K562 (cell line): Measurements from ENCODE around the gene MDFIC. TPM values are rescaled to one million over a fixed set of nuclear protein-coding genes. Genes with fewer than 3 reads are reported as not detected.

Experiments
- ATAC-seq: fragments of 200-7000 bp; cut with Tn5 transposase; 3 replicates; pipeline ENCODE4 v1.9.1; 2020; ENCODE audit warnings: moderate library complexity
- BruUV-seq: library from RNA; stranded (reverse); fragments of 400-500 nt; replicated peaks from 2 replicates; lab custom pipeline; 2021; lab: Mats Ljungman, UMichigan
- CTCF ChIA-PET: fragments of 300-600 bp; formaldehyde crosslinking; extraction: SDS; loops from one replicate; lab custom pipeline; 2021; ENCODE audit warnings: low intra/inter-chr PET ratio; lab: Yijun Ruan, JAX
- POLR2A ChIA-PET: fragments of 300-600, 350-650 bp; sonication (Branson Sonifier 250); formaldehyde crosslinking; extraction: SDS; loops from one replicate; lab custom pipeline; 2021; ENCODE audit warnings: antibody characterized with exemption, inconsistent platforms; lab: Yijun Ruan, JAX
- DNase-seq, 4 experiments: peaks; one replicate each; pipeline versions ENCODE4 v3.0.0 to v3.0.0-alpha.2; 2011 to 2018; ENCODE audit warnings: low spot score in 3 of 4, mixed read lengths in 3 of 4; ENCODE audit errors: extremely low read depth in 1 of 4
- FAIRE-seq: peaks from 2 replicates; lab custom pipeline; 2011; peaks lifted over from hg19 to GRCh38; lab: Jason Lieb, UNC
- H2AFZ ChIP-seq: 2 replicates; pipeline ENCODE4 v1.6.0; 2011; ENCODE audit warnings: low read depth, low read length, control low read depth, inconsistent platforms
- H3K27ac ChIP-seq: fragments of 200-600 bp; 3 replicates; pipeline ENCODE4 v1.8.0; 2011; ENCODE audit warnings: low read depth, mild to moderate bottlenecking, control low read depth, inconsistent platforms, low read length, moderate library complexity, mixed read lengths; ENCODE audit errors: extremely low read depth
- H3K27me3 ChIP-seq, 2 experiments: fragments of 300-600 bp in 1 of 2; 2 replicates in 1 of 2; 3 replicates in 1 of 2; pipeline versions ENCODE4 v1.6.0 to v1.8.0; 2011; ENCODE audit warnings: inconsistent platforms in 2 of 2, low read length in 2 of 2, mild to moderate bottlenecking in 1 of 2, mixed read lengths in 1 of 2, moderate library complexity in 1 of 2; ENCODE audit not compliant: control insufficient read depth in 2 of 2, insufficient read depth in 2 of 2
- H3K36me3 ChIP-seq: fragments of 300-600 bp; 3 replicates; pipeline ENCODE4 v1.8.0; 2011; ENCODE audit warnings: mild to moderate bottlenecking, low read length, inconsistent platforms; ENCODE audit not compliant: control insufficient read depth, insufficient read depth
- H3K4me1 ChIP-seq, 2 experiments: fragments of 200-600 bp in 1 of 2; replicated peaks in 1 of 2; 2 replicates in 1 of 2; 3 replicates in 1 of 2; pipeline versions ENCODE4 v1.5.1 to v1.8.0; 2011; ENCODE audit warnings: inconsistent platforms in 2 of 2, low read length in 2 of 2, mild to moderate bottlenecking in 1 of 2, mixed read lengths in 1 of 2, moderate library complexity in 1 of 2; ENCODE audit not compliant: control insufficient read depth in 2 of 2, insufficient read depth in 2 of 2
- H3K4me2 ChIP-seq: 2 replicates; pipeline ENCODE4 v1.6.1; 2011; ENCODE audit warnings: low read length, control low read depth, inconsistent platforms, mixed read lengths; ENCODE audit not compliant: insufficient read depth
- H3K4me3 ChIP-seq: fragments of 200-600 bp; sonication (generic), shearing (Covaris generic); 2 replicates; pipeline ENCODE4 v1.5.1; 2016; ENCODE audit warnings: control low read depth, inconsistent platforms
- H3K79me2 ChIP-seq: fragments of 200-600 bp; 3 replicates; pipeline ENCODE4 v1.8.0; 2011; ENCODE audit warnings: low read length, inconsistent platforms; ENCODE audit not compliant: control insufficient read depth, insufficient read depth
- H3K9ac ChIP-seq, 2 experiments: 2 replicates each; pipeline versions ENCODE4 v1.6.0 to v1.6.1; 2011; ENCODE audit warnings: low read depth in 2 of 2, low read length in 2 of 2, control low read depth in 1 of 2, inconsistent platforms in 1 of 2, mild to moderate bottlenecking in 1 of 2, mixed read lengths in 1 of 2; ENCODE audit not compliant: insufficient read depth in 1 of 2
- H3K9me1 ChIP-seq: one replicate; pipeline ENCODE4 v1.6.0; 2011; ENCODE audit warnings: inconsistent platforms, mild to moderate bottlenecking, low read length, moderate library complexity; ENCODE audit not compliant: control insufficient read depth, insufficient read depth
- H3K9me3 ChIP-seq: replicated peaks from 2 replicates; pipeline ENCODE4 v1.5.1; 2011; ENCODE audit warnings: low read depth, low read length, inconsistent platforms; ENCODE audit not compliant: control insufficient read depth, insufficient read depth
- H4K20me1 ChIP-seq: replicated peaks from 2 replicates; pipeline ENCODE4 v1.6.1; 2011; ENCODE audit warnings: low read length, inconsistent platforms, mixed read lengths; ENCODE audit not compliant: control insufficient read depth, insufficient read depth
- ATF7 ChIP-seq: fragments of 450-650 bp; IDR thresholded peaks from 2 replicates; pipeline ENCODE4 v1.7.1; 2014; ENCODE audit warnings: mild to moderate bottlenecking, moderate library complexity
- BRD4 ChIP-seq: fragments of 200-600 bp; sonication (generic); IDR thresholded peaks from 2 replicates; pipeline ENCODE4 v1.6.1; 2017; ENCODE audit warnings: inconsistent platforms
- ERF ChIP-seq: fragments of 450-650 bp; formaldehyde crosslinking; IDR thresholded peaks from 2 replicates; pipeline ENCODE4 v1.4.0; 2020; ENCODE audit warnings: mild to moderate bottlenecking, mixed read lengths
- FOXA3 ChIP-seq, 2 experiments: fragments of 450-650 bp in 1 of 2; sonication (generic) in 1 of 2; formaldehyde crosslinking; IDR thresholded peaks in 1 of 2; conservative IDR thresholded peaks in 1 of 2; 2 replicates each; pipeline versions ENCODE4 v1.4.0 to v1.8.0; 2020 to 2022; ENCODE audit warnings: mild to moderate bottlenecking in 2 of 2, missing genetic modification reagents in 1 of 2
- HCFC1 ChIP-seq: IDR thresholded peaks from 2 replicates; pipeline ENCODE4 v1.6.1; 2012; ENCODE audit warnings: low read depth, low read length, improper control_type of control experiment
- LCOR ChIP-seq: sonication (generic); formaldehyde crosslinking; IDR thresholded peaks from 2 replicates; pipeline ENCODE4 v1.8.0; 2022; ENCODE audit warnings: mild to moderate bottlenecking, missing genetic modification reagents
- MAFG ChIP-seq: fragments of 450-650 bp; conservative IDR thresholded peaks from 2 replicates; pipeline ENCODE4 v1.6.1; 2016; ENCODE audit warnings: missing genetic modification characterization, missing compliant biosample characterization
- MIER1 ChIP-seq: fragments of 450-650 bp; IDR thresholded peaks from 2 replicates; pipeline ENCODE4 v1.6.1; 2016; ENCODE audit warnings: antibody characterized with exemption, mild to moderate bottlenecking, low read depth
- RAD21 ChIP-seq, 2 experiments: fragments of 250-450 bp in 1 of 2; fragments of 450-650 bp in 1 of 2; sonication (Bioruptor Pico) in 1 of 2; formaldehyde crosslinking in 1 of 2; IDR thresholded peaks in 1 of 2; conservative IDR thresholded peaks in 1 of 2; 2 replicates each; pipeline versions ENCODE4 v1.4.0 to v1.8.0; 2020 to 2022; ENCODE audit warnings: mild to moderate bottlenecking in 2 of 2, moderate library complexity in 1 of 2
- SIN3A ChIP-seq, 2 experiments: fragments of 150-350 bp in 1 of 2; IDR thresholded peaks; 2 replicates each; pipeline ENCODE4 v1.6.1; 2011 to 2016; ENCODE audit warnings: borderline replicate concordance in 2 of 2, low read depth in 2 of 2, low read length in 2 of 2, mild to moderate bottlenecking in 2 of 2, moderate library complexity in 2 of 2; ENCODE audit not compliant: control insufficient read depth in 1 of 2
- SNIP1 ChIP-seq: fragments of 450-650 bp; IDR thresholded peaks from 2 replicates; pipeline ENCODE4 v1.7.1; 2017; ENCODE audit warnings: low read depth, mild to moderate bottlenecking
- TEAD2 ChIP-seq: fragments of 450-650 bp; IDR thresholded peaks from 2 replicates; pipeline ENCODE4 v1.6.1; 2016; ENCODE audit warnings: missing genetic modification characterization, control low read depth, missing compliant biosample characterization
- U2AF1 ChIP-seq: fragments of 200-400 bp; formaldehyde crosslinking; optimal IDR thresholded peaks from 2 replicates; pipeline ENCODE3; 2017; ENCODE audit warnings: mild to moderate bottlenecking, low read depth, low read length, moderate library complexity
- ZBTB1 ChIP-seq: sonication (generic); formaldehyde crosslinking; IDR thresholded peaks from 2 replicates; pipeline ENCODE4 v1.8.1; 2023; ENCODE audit warnings: missing genetic modification reagents, low read depth, mild to moderate bottlenecking, borderline replicate concordance
- ZNF282 ChIP-seq: sonication (generic); formaldehyde crosslinking; IDR thresholded peaks from 2 replicates; pipeline ENCODE4 v1.8.1; 2023; ENCODE audit warnings: missing genetic modification reagents
- ZNF764 ChIP-seq: fragments of 250-450 bp; sonication (Bioruptor Pico); IDR thresholded peaks from 2 replicates; pipeline ENCODE4 v1.4.0; 2020; ENCODE audit warnings: low read depth, mild to moderate bottlenecking, moderate library complexity
- ZNF830 ChIP-seq: fragments of 250-450 bp; sonication (Bioruptor Pico); IDR thresholded peaks from 2 replicates; pipeline ENCODE4 v1.5.0; 2021; ENCODE audit warnings: mild to moderate bottlenecking
- ZSCAN32 ChIP-seq: fragments of 450-650 bp; formaldehyde crosslinking; IDR thresholded peaks from 2 replicates; pipeline ENCODE4 v1.4.0; 2020; ENCODE audit warnings: mild to moderate bottlenecking, moderate library complexity
- WGBS: fragments of 100-300 bp; shearing (Covaris generic); methylation state at CpG from one replicate; pipeline ENCODE4 v1.1.6; 2016; ENCODE audit warnings: low coverage, mixed read lengths; ENCODE audit not compliant: insufficient coverage; ENCODE audit errors: missing lambda C conversion rate; 5-methylcytosine and 5-hydroxymethylcytosine counted together
- in situ Hi-C: fragments of 300-500 bp; cut with MboI; formaldehyde crosslinking; loops from 4 replicates; pipeline ENCODE4 v1.15.0; 2018; ENCODE audit warnings: inconsistent platforms, mixed read lengths
- intact Hi-C: fragments of 100-400 bp; cut with micrococcal nuclease; formaldehyde crosslinking; loops from 2 replicates; pipeline ENCODE4 v1.14.2; 2022
- polyA plus RNA-seq, 8 experiments: library from polyadenylated mRNA; depleted of rRNA in 4 of 8; stranded (reverse) in 5 of 8; unstranded in 3 of 8; fragments of >200 nt; fragmentation: Nextera tagmentation in 2 of 8; fragmentation: Illumina TruSeq in 1 of 8; extraction: Ambion mirVana in 2 of 8; extraction: Trizol in 1 of 8; gene quantifications; 2 replicates each; pipeline versions ENCODE4 v1.2.1 to v1.2.3, GENCODE V29; 2011 to 2014; ENCODE audit warnings: inconsistent platforms in 1 of 8, missing spikeins in 1 of 8
- total RNA-seq, 7 experiments: library from RNA; depleted of rRNA in 6 of 7; stranded (reverse); fragments of >200 nt in 6 of 7; fragmentation: Illumina TruSeq in 2 of 7; extraction: Trizol in 2 of 7; gene quantifications; 2 replicates each; pipeline versions ENCODE4 v1.2.1 to v1.2.3, GENCODE V29; 2011 to 2021; ENCODE audit warnings: low replicate concordance in 1 of 7
- TF ChIP-seq, protein P1 (sequence below): IDR thresholded peaks from 3 replicates; pipeline ENCODE4 v1.6.1; 2011; ENCODE audit warnings: borderline replicate concordance, mild to moderate bottlenecking, moderate library complexity; ENCODE audit not compliant: insufficient read length; ENCODE audit errors: extremely low read depth

Gene MDFIC
- total and polyA plus RNA-seq, 9 of the 15 experiments (the other 6 are each of a cell fraction or from before 2014, with no cell fraction given): 0.13 to 0.24 TPM; not detected in 7

DNA sequence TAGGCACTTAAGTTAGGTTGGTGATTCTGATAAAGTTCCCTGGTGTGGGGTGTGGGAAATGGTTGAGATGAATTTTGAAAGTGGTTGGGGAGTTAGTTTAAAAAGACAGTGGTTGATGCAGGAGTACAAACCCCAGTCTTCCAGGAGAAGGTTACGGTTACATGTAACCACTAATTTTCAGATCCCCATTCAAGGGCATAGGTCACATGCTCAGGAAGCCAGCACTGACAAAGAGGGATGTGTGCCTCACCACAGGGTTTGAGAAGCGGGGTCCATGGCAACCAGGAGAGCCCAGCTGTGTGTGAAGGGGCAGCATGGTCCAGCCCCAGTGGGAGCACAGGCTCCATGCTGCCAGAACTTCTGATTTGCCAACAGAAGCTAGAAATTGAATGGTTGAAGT, 144.2 kb downstream of the MDFIC start:
- Histone ChIP-seq H3K4me2 (no peak overlapping the region), H3K27ac (no peak overlapping the region), H3K4me1 (no peaks in the 10 kb centered on the region), H3K27me3 (no peaks in the 10 kb centered on the region), H4K20me1 (no peaks in the 10 kb centered on the region), H3K9ac (no peak overlapping the region), H3K9me1 (no peaks in the 10 kb centered on the region), H3K4me3 (no peak overlapping the region), H3K79me2 (no peaks in the 10 kb centered on the region), H2AFZ (no peak overlapping the region), H3K36me3 (no peaks in the 10 kb centered on the region), H3K9me3 (no peaks in the 10 kb centered on the region)
- no peak for TF ChIP-seq MAFG (tag)
- TF ChIP-seq, protein P1, sequence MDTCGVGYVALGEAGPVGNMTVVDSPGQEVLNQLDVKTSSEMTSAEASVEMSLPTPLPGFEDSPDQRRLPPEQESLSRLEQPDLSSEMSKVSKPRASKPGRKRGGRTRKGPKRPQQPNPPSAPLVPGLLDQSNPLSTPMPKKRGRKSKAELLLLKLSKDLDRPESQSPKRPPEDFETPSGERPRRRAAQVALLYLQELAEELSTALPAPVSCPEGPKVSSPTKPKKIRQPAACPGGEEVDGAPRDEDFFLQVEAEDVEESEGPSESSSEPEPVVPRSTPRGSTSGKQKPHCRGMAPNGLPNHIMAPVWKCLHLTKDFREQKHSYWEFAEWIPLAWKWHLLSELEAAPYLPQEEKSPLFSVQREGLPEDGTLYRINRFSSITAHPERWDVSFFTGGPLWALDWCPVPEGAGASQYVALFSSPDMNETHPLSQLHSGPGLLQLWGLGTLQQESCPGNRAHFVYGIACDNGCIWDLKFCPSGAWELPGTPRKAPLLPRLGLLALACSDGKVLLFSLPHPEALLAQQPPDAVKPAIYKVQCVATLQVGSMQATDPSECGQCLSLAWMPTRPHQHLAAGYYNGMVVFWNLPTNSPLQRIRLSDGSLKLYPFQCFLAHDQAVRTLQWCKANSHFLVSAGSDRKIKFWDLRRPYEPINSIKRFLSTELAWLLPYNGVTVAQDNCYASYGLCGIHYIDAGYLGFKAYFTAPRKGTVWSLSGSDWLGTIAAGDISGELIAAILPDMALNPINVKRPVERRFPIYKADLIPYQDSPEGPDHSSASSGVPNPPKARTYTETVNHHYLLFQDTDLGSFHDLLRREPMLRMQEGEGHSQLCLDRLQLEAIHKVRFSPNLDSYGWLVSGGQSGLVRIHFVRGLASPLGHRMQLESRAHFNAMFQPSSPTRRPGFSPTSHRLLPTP: no peak
- TF ChIP-seq ZBTB1 (CRISPR knock-in tag): no peak
- no peak for TF ChIP-seq ATF7
- no peak for TF ChIP-seq TEAD2 (tag)
- TF ChIP-seq ZNF764 (CRISPR knock-in tag): no peak
- TF ChIP-seq U2AF1: no peak
- no peak for TF ChIP-seq ZNF282
- TF ChIP-seq ZSCAN32 (CRISPR knock-in tag): no peak
- no peak for TF ChIP-seq FOXA3 (CRISPR knock-in tag; conservative IDR thresholded peaks at IDR 0.05 in 1 of 2, IDR thresholded peaks at IDR 0.05 in 1 of 2)
- no peak for TF ChIP-seq MIER1
- no peak for TF ChIP-seq ERF (CRISPR knock-in tag)
- TF ChIP-seq BRD4: no peak
- TF ChIP-seq SNIP1: no peak
- no peak for TF ChIP-seq HCFC1
- TF ChIP-seq RAD21 (CRISPR knock-in tag; conservative IDR thresholded peaks at IDR 0.05 in 1 of 2, IDR thresholded peaks at IDR 0.05 in 1 of 2): no peak
- no peak for TF ChIP-seq LCOR (CRISPR knock-in tag)
- no peak for TF ChIP-seq ZNF830
- no peak for TF ChIP-seq SIN3A (IDR thresholded peaks at IDR 0.05; ENCODE audit: borderline replicate concordance in 2 of 2, control insufficient read depth in 1 of 2, low read depth in 2 of 2, low read length in 2 of 2)
- 6% methylated on average over 2 of the region's 2 CpGs for WGBS
- BruUV-seq: no TSS peak
- intact Hi-C loops: no loop called here
- in situ Hi-C loops: no loop called here
- FAIRE-seq: no peak
- ATAC-seq: no peak
- ChIA-PET POLR2A (no interaction called here), CTCF (no interaction called here)
- no peak for DNase-seq
